Adipose tissue (tissue), 3 donors: ENCODE results near the gene XIRP1. TPM values are rescaled to one million over a fixed set of nuclear protein-coding genes. Genes with fewer than 3 reads are reported as not detected.

Experiments used
- H3K27ac ChIP-seq: one replicate; pipeline ENCODE4 v1.5.1; 2013; ENCODE audit warnings: low read depth, low read length
- WGBS, 3 donors: extraction: QIAGEN DNeasy Blood & Tissue Kit; methylation state at CpG; one replicate each; pipeline ENCODE4 v1.1.7; 2013; 5-methylcytosine and 5-hydroxymethylcytosine counted together
- polyA plus RNA-seq, 3 donors: library from polyadenylated mRNA; stranded (reverse); fragments of 200-250 nt; gene quantifications; one replicate each; pipeline ENCODE4 v1.2.3, GENCODE V29; 2013
- donor health status: healthy with polysubstance abuse.
- donor health status: Bipolar disorder and iron deficiency.
- donor health status: healthy.

Gene XIRP1
- polyA plus RNA-seq, 3 donors, result 0.37 to 0.67 (median 0.51) TPM

DNA sequence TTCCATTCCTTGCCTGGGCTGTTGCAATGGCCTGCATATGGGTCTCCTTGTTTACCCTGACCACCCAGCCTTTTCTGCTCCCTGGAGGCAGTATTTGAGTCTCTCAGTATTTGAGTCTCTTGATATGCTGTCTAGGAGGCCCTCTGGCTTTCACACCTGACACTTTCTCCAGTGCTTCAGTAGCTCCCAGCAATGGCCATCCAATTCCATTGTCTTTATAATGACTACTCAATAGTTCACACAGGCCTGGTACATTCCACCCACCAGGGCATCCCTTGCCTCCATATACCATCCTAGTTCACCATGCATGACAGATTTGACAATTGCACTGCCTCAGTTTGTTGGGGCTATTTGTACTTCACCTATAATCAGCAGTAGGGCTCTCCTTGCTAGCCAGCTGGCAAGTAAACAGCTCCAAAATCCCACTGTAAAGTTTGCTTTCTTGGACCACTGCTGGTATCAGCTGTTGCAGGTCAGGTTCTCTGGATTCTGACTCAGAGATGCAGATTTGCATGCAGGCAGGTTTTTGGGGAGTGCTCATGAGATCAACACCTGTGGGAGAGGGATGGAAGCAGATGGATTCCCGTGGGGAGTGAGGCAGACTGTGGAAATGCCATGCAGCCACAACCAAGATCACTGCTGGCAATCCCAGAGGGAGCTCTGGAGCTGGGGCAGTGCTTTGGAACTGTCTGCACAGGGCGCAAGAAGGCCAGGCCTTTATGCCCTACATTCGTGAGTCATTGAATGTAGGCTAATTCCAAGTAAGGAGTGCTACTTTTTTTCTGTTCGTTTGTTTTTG lies 19.1 kb upstream of the XIRP1 start:
- no peak overlapping the region for H3K27ac ChIP-seq
- 65 to 87% (median 76%) methylated on average over 4 of the region's 4 CpGs for WGBS, 3 donors

DNA sequence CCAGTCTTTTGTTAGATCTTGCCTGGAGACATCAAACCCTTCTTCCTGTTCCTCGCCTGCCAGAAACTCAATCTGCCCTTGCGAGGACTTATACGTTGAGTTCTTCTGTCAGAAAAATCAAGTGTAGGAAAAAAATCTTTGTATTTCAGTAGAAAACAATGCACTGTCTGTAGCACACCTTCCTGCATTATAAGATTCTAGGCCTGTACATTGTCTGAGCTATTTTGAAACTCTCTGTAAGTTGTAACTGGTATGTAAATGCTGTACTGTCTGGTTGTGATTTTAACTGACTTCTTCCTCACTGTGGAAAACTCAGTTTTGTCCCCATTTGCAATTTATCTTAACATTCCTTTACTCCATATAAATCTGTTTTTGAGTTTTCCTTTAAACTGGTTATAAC lies 17.7 kb upstream of the XIRP1 start:
- H3K27ac ChIP-seq, result no peak overlapping the region
- WGBS, 3 donors, result 66 to 89% (median 76%) methylated on average over 3 of the region's 3 CpGs

DNA sequence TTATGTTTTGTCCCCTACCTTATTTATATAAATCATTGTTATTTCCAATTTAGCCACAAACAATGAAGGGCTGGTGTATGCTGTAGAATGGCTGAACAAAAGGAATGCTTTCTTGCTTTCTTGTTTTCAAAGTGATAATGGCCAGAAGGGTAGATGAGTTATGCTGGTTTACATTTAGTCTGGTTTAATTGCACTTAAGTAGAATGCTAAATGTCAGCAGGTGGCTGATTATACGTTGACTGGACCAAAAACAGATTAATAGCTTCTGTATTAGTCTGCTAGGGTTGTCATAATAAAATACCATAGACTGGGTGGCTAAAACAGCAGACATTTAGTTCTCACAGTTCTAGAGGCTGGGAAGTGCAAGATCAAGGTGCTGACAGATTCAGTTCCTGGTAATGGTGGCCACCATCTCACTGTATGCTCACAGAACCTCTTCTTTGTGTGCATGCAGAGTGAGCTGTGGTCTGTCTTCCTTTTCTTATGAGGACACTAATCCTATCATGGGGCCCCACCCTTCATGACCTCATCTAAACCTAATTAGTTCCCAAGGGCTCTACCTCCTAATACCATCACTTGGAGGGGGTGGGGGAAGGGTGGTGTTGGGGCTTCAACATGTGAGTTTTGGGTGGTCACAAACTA lies 17.1 kb upstream of the XIRP1 start:
- WGBS, 3 donors, result 94 to 100% (median 96%) methylated on average over 1 of the region's 1 CpG
- H3K27ac ChIP-seq, result no peak overlapping the region

DNA sequence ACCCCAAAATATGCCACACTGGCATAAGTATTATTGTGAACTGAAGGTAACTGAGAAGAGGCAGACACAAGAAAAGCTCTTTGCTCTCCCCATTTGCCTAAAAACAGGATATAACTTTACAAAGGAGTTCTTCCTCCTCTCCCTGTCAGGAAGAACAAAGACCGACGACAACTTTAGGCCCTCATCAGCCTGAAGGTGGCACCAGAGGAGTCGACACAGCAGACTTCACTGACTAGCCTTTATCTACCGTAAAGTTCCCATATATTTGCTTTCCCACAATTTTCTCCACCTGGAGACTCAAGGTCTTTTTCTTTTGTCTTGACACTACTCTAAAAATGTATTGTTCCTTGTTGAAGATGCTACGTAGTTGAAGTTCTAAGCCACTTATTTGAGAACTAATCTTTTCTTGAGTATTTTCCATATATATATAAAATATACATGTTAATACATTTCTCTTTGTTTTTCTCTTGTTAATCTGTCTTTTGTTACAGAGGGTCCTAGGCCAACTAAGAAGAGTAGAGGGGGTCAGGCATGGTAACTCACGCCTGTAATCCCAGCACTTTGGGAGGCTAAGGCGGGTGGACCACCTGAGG lies 16.2 kb upstream of the XIRP1 start:
- WGBS, 3 donors, result 30 to 36% (median 35%) methylated on average over 7 of the region's 7 CpGs
- H3K27ac ChIP-seq, result no peak overlapping the region

DNA sequence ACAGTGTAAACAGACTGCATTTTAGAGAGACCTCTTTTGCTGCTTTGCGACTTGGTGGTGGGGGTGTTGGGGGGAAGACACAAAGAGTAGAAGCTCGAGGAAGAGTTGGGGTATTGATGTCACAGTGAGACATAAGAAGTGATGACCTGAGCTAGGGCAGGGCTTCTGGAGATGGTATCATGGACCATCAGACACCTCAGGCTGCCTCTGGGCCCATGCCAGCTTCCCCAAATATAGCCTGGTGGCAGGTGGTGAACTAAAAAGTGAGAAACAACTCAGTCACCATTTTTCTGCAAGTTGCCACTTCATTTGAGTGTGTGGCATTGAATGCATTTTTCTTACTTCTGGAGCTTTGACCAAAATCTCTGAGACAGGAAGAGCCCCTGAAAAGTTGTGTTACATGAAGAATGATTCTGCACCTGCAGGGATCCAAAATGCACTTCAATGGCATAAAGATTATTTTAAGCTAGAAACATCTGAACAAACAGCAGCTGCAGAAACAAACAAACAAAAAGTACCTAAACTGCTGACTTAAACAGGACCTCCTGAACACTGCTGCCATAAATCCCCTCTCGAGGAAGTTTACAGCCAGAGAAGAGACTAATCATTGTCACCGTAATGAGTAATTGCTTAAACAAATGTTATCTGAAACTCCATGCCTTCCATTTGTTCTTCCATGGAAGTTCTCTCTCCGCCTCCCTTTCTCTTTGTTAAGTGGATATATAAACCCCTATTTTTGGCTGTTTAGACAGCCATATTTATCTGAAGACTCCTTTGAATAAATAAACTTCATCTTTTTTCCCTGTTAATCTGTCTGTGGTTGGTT lies 15.2 kb upstream of the XIRP1 start:
- H3K27ac ChIP-seq, result no peak overlapping the region
- 74 to 75% (median 75%) methylated on average over 5 of the region's 5 CpGs for WGBS, 3 donors

DNA sequence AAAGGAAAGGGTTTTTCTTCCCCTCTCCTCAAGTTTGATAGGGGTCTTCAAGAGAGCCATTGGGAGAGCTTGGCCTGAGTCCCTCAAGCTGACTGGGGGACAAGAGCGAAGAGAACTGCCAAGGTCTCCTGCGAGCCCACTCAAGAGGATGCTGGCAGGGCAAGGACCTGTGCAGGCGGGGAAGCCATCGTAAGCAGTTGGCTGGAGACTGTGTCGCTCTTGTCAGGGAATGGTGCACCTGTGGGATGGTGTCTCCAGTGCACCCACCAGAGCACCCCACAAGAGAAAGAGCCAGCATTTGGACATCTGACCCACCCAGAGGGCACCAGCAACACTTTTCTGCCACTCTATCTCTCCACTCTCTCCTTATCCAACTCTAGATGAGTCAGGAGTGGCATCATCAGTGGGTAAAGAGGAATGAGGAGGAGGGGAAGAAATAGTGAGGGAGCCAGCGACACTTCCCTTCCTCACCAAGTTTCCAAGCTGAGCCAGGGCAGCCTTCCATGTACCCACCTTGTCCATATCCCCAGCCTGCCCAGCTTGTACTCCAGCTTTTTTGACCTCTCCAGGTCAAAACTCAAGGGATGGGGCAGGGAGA lies 13.6 kb upstream of the XIRP1 start:
- no peak overlapping the region for H3K27ac ChIP-seq
- 89 to 99% (median 98%) methylated on average over 6 of the region's 6 CpGs for WGBS, 3 donors

DNA sequence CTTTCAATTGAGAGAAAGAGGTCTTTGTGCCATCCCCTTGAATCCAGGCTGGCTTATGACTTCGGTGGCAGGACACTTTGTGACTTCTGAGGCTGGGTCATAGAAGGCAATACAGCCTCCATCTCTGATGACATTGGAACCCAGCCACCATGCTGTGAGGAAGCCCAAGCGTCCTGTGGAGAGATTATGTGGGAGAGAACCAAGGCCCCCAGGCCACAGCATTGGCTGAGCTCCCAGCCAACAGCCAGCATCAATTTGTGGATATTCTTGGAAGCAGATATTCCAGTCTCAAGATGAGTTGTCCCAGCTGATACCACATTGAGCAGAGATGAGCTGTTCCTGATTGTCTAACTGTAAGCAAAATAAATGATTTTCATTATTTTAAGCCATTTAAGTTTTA lies 12.7 kb upstream of the XIRP1 start:
- no peak overlapping the region for H3K27ac ChIP-seq
- WGBS, 3 donors, result 75 to 81% (median 80%) methylated on average over 2 of the region's 2 CpGs

DNA sequence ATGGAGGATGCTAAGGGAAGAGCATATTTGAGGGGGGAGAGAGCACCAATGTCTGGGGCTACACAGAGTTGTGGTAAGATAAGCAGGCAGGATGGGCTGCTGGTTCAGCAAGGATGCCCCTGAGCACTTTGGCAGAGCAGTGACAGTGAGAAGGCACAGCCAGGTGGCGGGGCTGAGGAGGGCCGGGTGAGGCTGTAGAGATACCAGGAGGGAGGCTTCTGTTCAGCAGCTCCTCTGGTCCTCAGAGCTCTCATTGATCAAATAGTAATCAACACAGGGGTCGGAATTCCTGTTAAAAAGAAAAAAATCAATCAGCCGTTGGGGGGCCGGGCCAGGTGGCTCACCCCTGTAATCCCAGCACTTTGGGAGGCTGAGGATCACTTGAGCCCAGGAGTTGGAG lies 11.5 kb upstream of the XIRP1 start:
- WGBS, 3 donors, result 69 to 94% (median 78%) methylated on average over 5 of the region's 5 CpGs
- H3K27ac ChIP-seq, result no peak overlapping the region

DNA sequence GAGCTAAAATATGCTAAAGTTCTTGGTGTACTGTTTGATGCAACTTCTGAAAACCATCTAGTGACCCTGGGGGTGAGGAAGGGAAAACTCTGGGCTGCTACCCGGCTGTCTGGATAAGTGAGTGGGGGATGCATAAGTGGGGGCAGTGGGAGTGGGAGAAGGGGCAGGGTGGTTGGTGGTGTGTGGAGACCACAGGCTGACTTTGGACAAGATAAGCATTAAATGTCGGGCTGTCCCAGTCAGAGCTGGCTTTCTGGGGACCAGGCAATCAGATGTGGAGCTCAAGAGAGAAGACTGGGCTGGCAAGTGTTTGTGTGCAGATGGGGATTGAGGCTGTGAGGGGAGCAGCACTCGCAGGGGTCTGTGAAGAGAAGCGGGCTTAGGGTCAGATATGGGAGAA lies 11.0 kb upstream of the XIRP1 start:
- H3K27ac ChIP-seq, result no peak overlapping the region
- WGBS, 3 donors, result 63 to 85% (median 76%) methylated on average over 4 of the region's 4 CpGs

DNA sequence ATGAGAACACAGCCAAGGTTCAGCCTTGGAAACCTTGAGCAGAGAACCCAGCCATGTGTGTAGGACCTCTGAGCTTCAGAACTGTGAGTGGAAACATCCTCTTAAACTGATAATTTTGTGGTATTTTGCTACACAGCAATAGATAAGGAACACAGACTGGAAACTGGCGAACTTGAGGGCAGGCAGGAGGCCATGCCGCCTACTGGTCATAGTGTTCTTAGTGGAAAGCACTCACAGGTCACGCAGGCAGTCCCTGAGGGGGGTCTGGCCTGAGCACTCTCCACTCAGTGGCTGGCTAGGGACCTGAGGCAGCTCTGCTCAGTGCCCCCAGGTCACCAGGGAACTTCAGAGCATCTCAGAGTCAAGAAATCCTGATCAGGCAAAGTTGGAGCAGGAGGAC lies 9.7 kb upstream of the XIRP1 start:
- WGBS, 3 donors, result 69 to 77% (median 74%) methylated on average over 3 of the region's 3 CpGs

DNA sequence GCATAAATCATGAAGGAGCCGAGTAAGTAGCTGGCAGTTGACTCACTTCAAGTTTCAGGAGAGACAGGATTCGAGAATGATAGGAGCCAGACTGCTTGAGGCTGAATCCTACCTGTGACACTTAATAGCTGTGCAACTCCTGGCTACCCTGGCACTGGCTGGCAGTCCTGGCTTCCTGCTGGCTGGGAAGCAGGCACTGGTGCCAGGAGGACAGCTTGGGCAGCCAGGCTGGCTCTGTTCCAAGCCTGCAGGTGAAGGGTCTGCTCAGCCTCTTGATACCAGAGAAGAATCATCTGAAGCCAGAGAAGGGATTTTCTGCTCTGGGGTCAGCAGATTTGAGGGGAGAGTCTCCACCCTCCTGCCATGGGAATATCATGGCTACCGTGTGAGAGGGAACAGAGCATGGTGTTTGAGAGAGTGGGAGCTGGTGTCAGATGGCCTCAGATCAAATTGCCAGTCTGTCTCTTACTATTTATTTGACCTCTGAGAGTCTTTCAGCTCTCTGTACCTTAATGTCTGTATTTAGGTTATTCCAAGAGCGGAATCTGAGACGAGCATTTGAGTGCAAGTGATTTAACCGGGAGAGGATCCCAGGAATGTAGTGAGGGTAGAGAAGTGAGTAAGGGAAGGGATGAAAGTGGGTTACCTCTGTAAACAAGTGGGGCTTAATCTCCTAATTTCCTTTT lies 4.4 kb upstream of the XIRP1 start:
- H3K27ac ChIP-seq, result no peak overlapping the region
- 42 to 52% (median 44%) methylated on average over 6 of the region's 6 CpGs for WGBS, 3 donors

More for the DNA sequence above, 9.7 kb upstream of the XIRP1 start:
- H3K27ac ChIP-seq, result no peak overlapping the region

DNA sequence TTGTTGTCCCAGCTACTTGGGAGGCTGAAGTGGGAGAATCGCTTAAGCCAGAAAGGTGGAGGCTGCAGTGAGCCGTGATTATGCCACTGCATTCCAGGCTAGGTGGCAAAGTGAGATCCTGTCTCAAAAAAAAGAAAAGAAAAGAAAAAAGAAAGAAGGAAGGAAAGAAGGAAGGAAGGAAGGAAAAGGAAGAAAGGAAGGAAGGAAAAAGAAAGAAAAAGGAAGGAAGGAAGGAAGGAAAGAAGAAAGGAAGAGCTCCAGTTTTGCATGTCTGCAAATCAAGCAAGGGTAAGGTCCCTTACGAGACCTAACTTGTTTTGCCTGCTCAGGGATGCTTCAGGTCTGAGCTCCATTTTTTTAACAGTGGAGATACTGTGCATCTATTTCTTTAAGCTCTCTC lies 3.6 kb upstream of the XIRP1 start:
- no peak overlapping the region for H3K27ac ChIP-seq
- WGBS, 3 donors, result 78 to 85% (median 82%) methylated on average over 3 of the region's 3 CpGs

DNA sequence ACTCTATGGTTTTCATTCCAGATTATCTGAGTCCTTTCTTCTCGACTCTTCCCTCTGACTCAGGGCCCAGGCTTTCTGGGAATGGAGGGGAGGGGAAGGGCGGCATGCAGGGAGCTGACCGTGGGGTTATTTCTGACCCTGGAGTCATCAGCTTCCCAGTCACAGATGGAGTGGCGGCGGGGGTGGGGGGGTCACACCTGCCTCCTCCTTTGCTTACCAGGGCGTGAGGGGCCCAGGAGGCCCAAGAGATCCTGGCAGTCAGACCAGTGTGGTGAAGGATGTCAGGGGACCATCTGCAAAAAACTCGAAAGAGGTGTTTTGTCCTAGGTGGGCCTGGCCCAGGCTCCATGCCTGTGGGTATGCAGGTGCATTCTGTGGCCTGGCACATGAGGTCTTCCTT lies 996 bp upstream of the XIRP1 start:
- WGBS, 3 donors, result 80 to 89% (median 81%) methylated on average over 7 of the region's 7 CpGs

DNA sequence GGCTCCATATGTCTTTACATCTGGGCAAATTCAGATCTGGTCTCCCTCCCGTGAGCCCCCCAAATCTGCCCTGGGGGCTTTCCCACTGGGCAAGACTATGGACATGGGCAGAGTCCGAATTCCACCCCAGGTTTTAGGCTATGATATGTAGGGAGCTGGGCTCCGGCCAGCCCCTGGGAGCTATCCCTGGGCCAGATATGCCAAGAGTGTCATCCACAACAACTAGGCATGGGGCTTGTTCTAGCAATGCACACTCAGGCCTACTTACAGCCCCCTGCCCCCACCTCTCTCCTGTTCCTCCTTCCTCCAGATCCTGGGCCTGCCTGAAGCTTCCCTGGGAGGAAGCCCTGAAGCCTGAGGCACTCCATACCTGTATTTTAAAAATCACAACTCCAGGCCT lies 622 bp downstream of the XIRP1 start:
- WGBS, 3 donors, result 90 to 96% (median 94%) methylated on average over 3 of the region's 3 CpGs
- no peak overlapping the region for H3K27ac ChIP-seq

More for the DNA sequence above, 996 bp upstream of the XIRP1 start:
- no peak overlapping the region for H3K27ac ChIP-seq

DNA sequence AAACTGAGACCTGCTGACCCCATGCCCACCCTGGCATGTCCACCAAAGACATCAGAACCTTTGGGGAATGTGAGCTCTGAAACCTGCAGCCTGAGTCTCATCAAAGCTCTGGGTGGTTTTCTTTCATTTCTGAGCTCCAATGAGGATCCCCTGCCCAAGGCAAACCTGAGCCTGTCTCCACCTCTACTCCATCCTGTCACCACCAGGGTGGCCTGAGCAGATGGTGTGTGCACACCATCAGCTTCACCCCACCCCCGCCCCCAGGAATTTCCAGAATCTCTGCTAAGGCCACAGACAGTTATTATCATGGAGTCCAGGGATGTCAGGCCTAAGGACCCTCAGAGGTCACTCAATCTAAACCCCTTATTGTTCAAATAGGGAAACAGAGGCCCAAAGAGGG lies 1.3 kb downstream of the XIRP1 start:
- H3K27ac ChIP-seq, result no peak overlapping the region
- WGBS, 3 donors, result 86 to 98% (median 92%) methylated on average over 1 of the region's 1 CpG

DNA sequence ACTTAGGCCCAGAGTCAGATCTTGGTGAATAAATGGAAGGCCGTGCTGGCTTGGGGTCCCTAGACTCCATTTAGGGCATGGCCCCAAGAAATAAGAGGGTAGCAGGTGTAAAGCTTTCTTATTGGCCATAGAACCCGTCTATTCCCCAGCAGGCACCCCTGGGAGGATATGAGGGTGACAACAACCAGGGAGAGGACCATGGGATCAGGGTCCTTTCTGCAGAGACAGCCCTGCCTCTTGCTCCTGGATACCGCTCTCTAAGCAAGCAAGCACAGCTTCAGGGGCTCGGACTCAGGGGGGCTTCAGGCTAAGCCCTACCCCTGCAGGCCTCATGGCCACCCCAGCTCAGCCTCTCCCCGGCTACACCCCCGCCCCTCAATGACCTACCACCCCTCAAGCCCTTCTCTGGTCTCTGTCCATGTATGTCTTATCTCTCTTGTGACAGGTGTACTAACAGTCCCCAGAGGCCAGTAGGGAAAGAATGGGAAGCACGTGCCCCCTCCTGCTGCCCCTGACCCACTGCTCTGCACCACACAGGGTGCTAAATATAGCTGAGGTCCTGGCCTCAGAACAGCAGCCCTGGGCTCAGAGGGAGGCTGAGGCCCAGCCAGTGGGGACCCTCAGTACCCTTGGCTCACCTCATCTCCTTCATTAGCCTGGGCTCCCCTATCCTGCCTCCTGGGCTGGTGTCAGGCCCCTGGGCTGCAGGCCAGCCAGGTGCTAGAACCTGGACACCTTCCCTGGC lies 1.9 kb downstream of the XIRP1 start:
- no peak overlapping the region for H3K27ac ChIP-seq
- WGBS, 3 donors, result 72 to 77% (median 75%) methylated on average over 7 of the region's 7 CpGs

DNA sequence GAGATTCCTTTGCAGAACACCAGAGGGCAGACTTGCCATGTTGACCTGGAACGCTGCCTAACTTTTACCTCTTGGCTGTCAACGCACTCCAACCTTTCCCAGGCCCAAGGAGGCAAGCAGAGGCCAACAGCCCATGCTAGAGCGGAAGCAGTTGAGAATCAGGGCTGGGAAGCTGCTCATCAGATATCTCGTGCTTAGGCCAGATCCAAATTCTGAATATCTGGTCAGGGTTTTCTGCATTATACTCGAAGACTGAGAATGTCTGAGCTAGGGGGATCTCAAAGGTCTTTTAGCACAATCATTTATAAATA lies 2.5 kb downstream of the XIRP1 start:
- 24 to 34% (median 31%) methylated on average over 5 of the region's 5 CpGs for WGBS, 3 donors
- no peak overlapping the region for H3K27ac ChIP-seq
